Body of pancreas (tissue), 4 donors: ENCODE data around the gene LMOD1. TPM values are rescaled to one million over a fixed set of nuclear protein-coding genes. Genes with fewer than 3 reads are reported as not detected.
A peak's percentile ranks its signal among the peaks of the same experiment; 100 is the strongest.

ENCODE experiments used
- ATAC-seq: fragments of 150-250 bp; one replicate; pipeline ENCODE4 v1.9.1; 2016
- DNase-seq, 4 donors: peaks; one replicate each; pipeline ENCODE4 v3.0.0-alpha.2; 2019
- H3K27ac ChIP-seq, 4 donors: fragments of 200-600 bp; sonication (generic); 1 replicate in 3 of 4; 2 replicates in 1 of 4; pipeline versions ENCODE4 v1.5.1 to v1.6.1; 2016 to 2019; ENCODE audit warnings: mild to moderate bottlenecking in 1 of 4, mixed read lengths in 1 of 4, moderate library complexity in 1 of 4
- H3K27me3 ChIP-seq, 2 donors: fragments of 200-600 bp; sonication (generic); one replicate each; pipeline ENCODE4 v1.6.0; 2016; ENCODE audit warnings: mild to moderate bottlenecking in 1 of 2
- H3K36me3 ChIP-seq, 2 donors: fragments of 200-600 bp; sonication (generic); replicated peaks in 1 of 2; 2 replicates each; pipeline ENCODE4 v1.5.1; 2016; ENCODE audit warnings: low read depth in 2 of 2; ENCODE audit not compliant: insufficient read depth in 1 of 2
- H3K4me1 ChIP-seq: fragments of 200-600 bp; sonication (generic); one replicate; pipeline ENCODE4 v1.6.0; 2016
- H3K4me3 ChIP-seq, 2 donors: fragments of 200-600 bp; sonication (generic); 1 replicate in 1 of 2; 2 replicates in 1 of 2; pipeline ENCODE4 v1.5.1; 2016 to 2019
- H3K9me3 ChIP-seq, 3 donors: fragments of 200-600 bp; sonication (generic); 1 replicate in 2 of 3; 2 replicates in 1 of 3; pipeline ENCODE4 v1.5.1; 2016
- POLR2A ChIP-seq, 3 donors: fragments of 450-650 bp; IDR thresholded peaks; one replicate each; pipeline ENCODE4 v1.6.1; 2016; ENCODE audit warnings: antibody characterized with exemption in 3 of 3, mild to moderate bottlenecking in 2 of 3
- WGBS, 2 donors: methylation state at CpG; one replicate each; pipeline ENCODE4 v1.1.5; 2017; 5-methylcytosine and 5-hydroxymethylcytosine counted together
- intact Hi-C: fragments of 100-400 bp; cut with DNase I; formaldehyde crosslinking; loops from one replicate; pipeline ENCODE4 v1.15.1; 2023
- total RNA-seq, 2 donors: library from RNA; depleted of rRNA; stranded (reverse); fragments of >200 nt; gene quantifications; one replicate each; pipeline ENCODE4 v1.1.0, GENCODE V29; 2016
- TF ChIP-seq, protein P1 (sequence below), 7 experiments: fragments of 450-650 bp in 4 of 7; fragments of 200-600 bp in 3 of 7; sonication (generic) in 3 of 7; IDR thresholded peaks; one replicate each; pipeline ENCODE4 v1.5.1; 2016 to 2019; ENCODE audit warnings: antibody characterized with exemption in 7 of 7

LMOD1 gene
- total RNA-seq, 2 donors from 2014 or later: 14.8 to 16.9 TPM

DNA sequence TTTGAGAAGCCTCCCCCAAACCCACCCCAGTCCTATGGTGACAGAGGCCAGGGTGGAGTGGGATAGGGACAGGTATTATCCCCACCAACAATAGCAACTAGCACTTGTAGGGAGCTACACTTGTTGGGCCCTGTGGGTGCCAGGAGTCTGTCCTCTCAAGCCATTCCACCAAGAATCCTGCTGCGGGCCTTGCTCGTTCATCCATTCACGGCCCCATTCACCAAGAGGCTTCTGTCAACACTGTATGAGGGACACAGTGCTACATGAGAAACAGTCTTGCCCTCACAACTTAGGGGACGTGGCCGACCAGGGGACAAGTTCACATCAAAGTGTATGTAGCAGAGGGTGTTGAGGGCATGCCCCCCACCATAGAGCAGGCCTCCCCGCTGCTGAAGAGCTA lies 38.7 kb downstream of the LMOD1 start:
- WGBS, 2 donors: 87 to 96% methylated on average over 4 to 6 of the region's 6 CpGs
- Histone ChIP-seq H3K36me3 (no peaks in the 10 kb centered on the region), H3K4me3 (no peak overlapping the region), H3K27me3 (no peaks in the 10 kb centered on the region), H3K27ac (no peak overlapping the region), H3K4me1 (no peaks in the 10 kb centered on the region), H3K9me3 (no peaks in the 10 kb centered on the region)
- TF ChIP-seq POLR2A (IDR thresholded peaks at IDR 0.05): no peak
- TF ChIP-seq, protein P1, sequence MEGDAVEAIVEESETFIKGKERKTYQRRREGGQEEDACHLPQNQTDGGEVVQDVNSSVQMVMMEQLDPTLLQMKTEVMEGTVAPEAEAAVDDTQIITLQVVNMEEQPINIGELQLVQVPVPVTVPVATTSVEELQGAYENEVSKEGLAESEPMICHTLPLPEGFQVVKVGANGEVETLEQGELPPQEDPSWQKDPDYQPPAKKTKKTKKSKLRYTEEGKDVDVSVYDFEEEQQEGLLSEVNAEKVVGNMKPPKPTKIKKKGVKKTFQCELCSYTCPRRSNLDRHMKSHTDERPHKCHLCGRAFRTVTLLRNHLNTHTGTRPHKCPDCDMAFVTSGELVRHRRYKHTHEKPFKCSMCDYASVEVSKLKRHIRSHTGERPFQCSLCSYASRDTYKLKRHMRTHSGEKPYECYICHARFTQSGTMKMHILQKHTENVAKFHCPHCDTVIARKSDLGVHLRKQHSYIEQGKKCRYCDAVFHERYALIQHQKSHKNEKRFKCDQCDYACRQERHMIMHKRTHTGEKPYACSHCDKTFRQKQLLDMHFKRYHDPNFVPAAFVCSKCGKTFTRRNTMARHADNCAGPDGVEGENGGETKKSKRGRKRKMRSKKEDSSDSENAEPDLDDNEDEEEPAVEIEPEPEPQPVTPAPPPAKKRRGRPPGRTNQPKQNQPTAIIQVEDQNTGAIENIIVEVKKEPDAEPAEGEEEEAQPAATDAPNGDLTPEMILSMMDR (IDR thresholded peaks at IDR 0.05): no peak
- intact Hi-C loops: no loop called here
- DNase-seq (no peak), ATAC-seq (no peak)

DNA sequence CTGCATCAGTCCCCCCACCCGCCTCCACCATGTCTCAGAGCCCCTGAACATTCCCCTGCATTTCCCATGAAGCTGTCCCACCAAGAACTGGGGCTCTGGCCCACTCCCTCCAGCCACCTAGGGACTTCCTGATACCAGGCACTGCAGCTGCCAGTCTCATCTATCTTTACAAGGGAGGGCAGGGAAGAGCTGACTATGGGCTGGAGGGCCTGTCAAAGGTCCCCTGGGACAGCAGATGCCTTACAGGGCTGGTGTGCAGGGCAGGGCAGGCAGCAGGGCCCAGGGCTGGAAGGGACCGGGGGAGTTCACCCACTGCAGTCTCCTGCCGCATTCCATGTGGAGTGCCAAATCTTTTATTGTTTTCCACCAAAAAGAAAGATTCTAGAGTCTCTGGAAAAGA lies 40.0 kb downstream of the LMOD1 start:
- 83 to 100% methylated on average over 3 of the region's 3 CpGs for WGBS, 2 donors
- Histone ChIP-seq H3K4me1 (no peaks in the 10 kb centered on the region), H3K27ac (no peak overlapping the region), H3K27me3 (no peaks in the 10 kb centered on the region), H3K4me3 (no peak overlapping the region), H3K36me3 (no peaks in the 10 kb centered on the region), H3K9me3 (no peaks in the 10 kb centered on the region)
- TF ChIP-seq, protein P1 (IDR thresholded peaks at IDR 0.05): no peak
- TF ChIP-seq POLR2A (IDR thresholded peaks at IDR 0.05): no peak
- intact Hi-C loops: no loop called here
- no peak for ATAC-seq
- no peak for DNase-seq

DNA sequence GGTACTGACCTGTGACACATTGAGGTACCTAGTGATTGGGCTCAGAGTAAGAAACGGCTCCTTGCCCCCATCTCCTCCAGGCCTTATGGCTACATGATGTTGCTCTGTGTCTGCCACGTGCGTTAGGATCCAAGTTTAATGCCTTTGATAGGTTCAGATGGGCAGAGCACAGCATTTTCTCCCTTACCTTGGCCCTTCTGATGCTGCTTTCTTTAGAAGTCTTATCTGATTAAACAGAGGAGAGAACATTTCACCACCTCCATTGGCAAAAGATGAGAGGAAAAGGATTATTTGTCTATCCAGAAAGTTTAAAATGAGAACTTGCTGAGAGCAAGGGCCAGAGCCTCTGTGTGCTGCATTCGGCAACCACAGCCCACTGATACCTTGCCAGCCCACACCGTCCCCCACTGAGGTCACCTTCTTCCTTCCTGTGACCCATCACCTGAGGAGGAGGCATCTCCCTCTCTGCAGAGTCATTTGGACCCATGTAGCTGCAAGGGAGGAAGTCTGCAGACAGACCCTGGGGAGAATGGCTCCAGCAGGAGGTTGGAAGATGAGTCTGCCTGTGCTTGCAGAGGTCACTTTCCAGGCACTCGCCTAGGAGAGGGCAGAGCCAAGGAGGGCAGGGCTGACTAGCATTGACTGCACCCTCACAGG lies 41.0 kb downstream of the LMOD1 start:
- no peak for ATAC-seq
- H3K4me3 ChIP-seq: no peak overlapping the region
- 59 to 78% methylated on average over 5 to 6 of the region's 6 CpGs for WGBS, 2 donors
- no peaks in the 10 kb centered on the region for H3K4me1 ChIP-seq
- H3K9me3 ChIP-seq: no peaks in the 10 kb centered on the region
- no peak overlapping the region for H3K27ac ChIP-seq
- no peaks in the 10 kb centered on the region for H3K36me3 ChIP-seq
- H3K27me3 ChIP-seq: no peaks in the 10 kb centered on the region
- intact Hi-C loops: no loop called here
- TF ChIP-seq, protein P1 (IDR thresholded peaks at IDR 0.05): no peak
- TF ChIP-seq POLR2A (IDR thresholded peaks at IDR 0.05): no peak
- no peak for DNase-seq

DNA sequence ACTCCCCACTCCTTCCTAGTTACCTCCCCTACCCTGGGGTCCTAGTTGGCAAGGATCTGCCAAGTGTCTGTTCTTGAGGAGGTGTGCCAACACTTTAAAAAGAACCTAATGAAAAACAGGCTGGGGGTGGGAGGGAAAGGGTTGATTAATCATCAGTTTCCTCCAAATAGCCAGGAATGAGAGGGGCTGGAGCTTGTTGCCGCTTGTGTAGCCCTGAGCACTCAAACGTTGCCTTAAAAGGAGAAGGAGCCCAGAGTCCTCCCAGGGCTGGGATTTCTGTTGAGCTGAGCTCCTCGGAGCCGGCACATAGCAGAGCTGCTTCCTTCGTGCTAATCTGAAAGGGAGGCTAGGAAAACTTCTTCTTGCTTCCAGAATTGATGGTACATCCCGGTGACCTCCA lies 41.8 kb downstream of the LMOD1 start:
- Histone ChIP-seq H3K36me3 (no peaks in the 10 kb centered on the region), H3K27ac (peak overlapping the region in 1 of 4 donors; percentile 16), H3K27me3 (no peaks in the 10 kb centered on the region), H3K9me3 (no peaks in the 10 kb centered on the region), H3K4me3 (no peak overlapping the region), H3K4me1 (no peaks in the 10 kb centered on the region)
- ATAC-seq: no peak
- peak in 1 of 4 donors; percentile 27 for DNase-seq
- WGBS, 2 donors: 53 to 58% methylated on average over 6 of the region's 6 CpGs
- no peak for TF ChIP-seq POLR2A (IDR thresholded peaks at IDR 0.05)
- TF ChIP-seq, protein P1 (IDR thresholded peaks at IDR 0.05): no peak
- intact Hi-C loops: no loop called here

DNA sequence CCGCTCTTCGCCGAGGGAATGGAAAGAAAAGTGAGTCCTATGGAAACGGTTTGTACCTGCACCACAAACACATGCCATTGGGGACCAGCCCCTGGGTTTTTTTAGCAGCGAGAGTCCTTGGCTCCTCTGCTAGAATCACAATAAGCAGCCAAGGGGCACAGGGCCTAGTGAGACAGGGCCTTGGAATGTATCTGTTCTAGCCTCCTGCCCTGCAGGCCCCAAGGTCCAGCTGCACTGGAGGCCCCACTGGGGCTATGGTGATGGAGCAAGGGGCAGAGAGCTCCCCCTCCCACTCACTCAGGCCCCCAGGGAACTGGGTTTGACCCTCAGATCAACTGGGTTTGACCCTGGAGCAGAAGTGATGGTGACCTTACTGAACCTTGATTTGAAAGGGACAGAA lies 43.2 kb downstream of the LMOD1 start:
- TF ChIP-seq, protein P1 (IDR thresholded peaks at IDR 0.05): no peak
- no peak for TF ChIP-seq POLR2A (IDR thresholded peaks at IDR 0.05)
- DNase-seq: peak in 2 of 4 donors; percentile 27 to 33
- no peaks in the 10 kb centered on the region for H3K4me1 ChIP-seq

More for the DNA sequence above, 43.2 kb downstream of the LMOD1 start:
- ATAC-seq: peak; percentile 50
- Histone ChIP-seq H3K4me3 (no peak overlapping the region), H3K9me3 (no peaks in the 10 kb centered on the region), H3K36me3 (no peaks in the 10 kb centered on the region), H3K27ac (no peak overlapping the region), H3K27me3 (no peaks in the 10 kb centered on the region)
- 70 to 88% methylated on average over 5 of the region's 5 CpGs for WGBS, 2 donors
- intact Hi-C loops: no loop called here
